Mesothelial cell of epicardium (in vitro differentiated cells): ENCODE data around the gene HTR6. TPM values are rescaled to one million over a fixed set of nuclear protein-coding genes. Genes with fewer than 3 reads are reported as not detected.

Experiments used
- DNase-seq, 2 experiments: peaks; one replicate each; pipeline ENCODE4 v3.0.0; 2021; ENCODE audit warnings: low spot score in 2 of 2; ENCODE audit not compliant: unreplicated experiment in 2 of 2
- H3K27ac Mint-ChIP-seq: 2 replicates; pipeline ENCODE4 v1.8.0; 2021; ENCODE audit warnings: mixed read lengths
- H3K27me3 Mint-ChIP-seq: 2 replicates; pipeline ENCODE4 v1.8.0; 2021; ENCODE audit warnings: low read depth, mixed read lengths
- H3K36me3 Mint-ChIP-seq: 2 replicates; pipeline ENCODE4 v1.8.0; 2021; ENCODE audit warnings: mixed read lengths
- H3K4me1 Mint-ChIP-seq: 2 replicates; pipeline ENCODE4 v1.8.0; 2021; ENCODE audit warnings: mixed read lengths
- H3K4me3 Mint-ChIP-seq: 2 replicates; pipeline ENCODE4 v1.8.0; 2021; ENCODE audit warnings: mild to moderate bottlenecking, moderate library complexity, mixed read lengths
- H3K9me3 Mint-ChIP-seq: 2 replicates; pipeline ENCODE4 v1.8.0; 2021; ENCODE audit warnings: mixed read lengths
- total RNA-seq: library from RNA; stranded (reverse); gene quantifications from 3 replicates; pipeline ENCODE4 v1.2.1, GENCODE V29; 2021
- TF ChIP-seq, protein P1 (sequence below): fragments of 200-600 bp; sonication (generic); IDR thresholded peaks from one replicate; pipeline ENCODE4 v1.5.0; 2021; ENCODE audit warnings: antibody characterized with exemption; ENCODE audit not compliant: unreplicated experiment

HTR6 gene
- total RNA-seq, 1 donor from 2014 or later, result 0.11 TPM

DNA sequence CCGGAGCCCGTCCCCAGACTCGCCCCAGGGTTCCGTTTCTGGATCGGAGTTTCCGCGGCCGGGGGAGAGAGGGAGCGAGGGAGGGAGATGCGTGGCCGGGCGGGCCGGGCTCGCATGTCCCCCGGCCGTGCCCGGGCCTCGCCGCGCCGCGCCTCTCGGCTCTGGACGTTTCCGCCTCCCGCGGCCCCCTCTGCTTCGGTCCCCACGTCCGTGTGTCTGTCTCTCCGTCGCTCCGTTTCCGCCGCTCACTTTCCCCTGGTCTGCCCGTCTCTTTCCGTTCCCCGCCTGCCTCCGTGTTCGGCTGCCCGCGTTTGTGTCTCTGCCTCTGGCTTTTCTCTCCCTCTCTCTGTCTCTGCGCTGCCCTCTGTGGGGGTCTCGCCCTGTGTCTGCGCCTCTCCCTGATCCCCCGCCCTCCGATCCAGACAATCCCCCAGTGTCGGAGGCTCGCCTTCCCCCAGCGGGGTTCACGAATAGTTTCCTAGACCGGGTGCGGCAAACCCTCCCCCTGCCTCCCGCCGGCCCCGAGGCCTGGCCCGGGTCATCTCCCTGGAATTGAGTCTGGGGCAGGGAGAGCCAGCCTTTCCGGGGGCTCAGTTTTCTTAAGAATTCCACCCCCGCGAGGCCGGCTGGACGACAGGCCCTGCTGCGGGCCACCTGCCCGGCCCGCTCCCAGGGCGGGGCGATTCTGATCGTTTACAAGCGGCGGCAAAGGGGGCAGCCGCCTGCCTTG, 19.8 kb upstream of the HTR6 start:
- peak overlapping the region; percentile 91 for H3K4me3 Mint-ChIP-seq
- no peaks in the 10 kb centered on the region for H3K36me3 Mint-ChIP-seq
- peak in 1 of 2 experiments; percentile 56 for DNase-seq
- TF ChIP-seq, protein P1, sequence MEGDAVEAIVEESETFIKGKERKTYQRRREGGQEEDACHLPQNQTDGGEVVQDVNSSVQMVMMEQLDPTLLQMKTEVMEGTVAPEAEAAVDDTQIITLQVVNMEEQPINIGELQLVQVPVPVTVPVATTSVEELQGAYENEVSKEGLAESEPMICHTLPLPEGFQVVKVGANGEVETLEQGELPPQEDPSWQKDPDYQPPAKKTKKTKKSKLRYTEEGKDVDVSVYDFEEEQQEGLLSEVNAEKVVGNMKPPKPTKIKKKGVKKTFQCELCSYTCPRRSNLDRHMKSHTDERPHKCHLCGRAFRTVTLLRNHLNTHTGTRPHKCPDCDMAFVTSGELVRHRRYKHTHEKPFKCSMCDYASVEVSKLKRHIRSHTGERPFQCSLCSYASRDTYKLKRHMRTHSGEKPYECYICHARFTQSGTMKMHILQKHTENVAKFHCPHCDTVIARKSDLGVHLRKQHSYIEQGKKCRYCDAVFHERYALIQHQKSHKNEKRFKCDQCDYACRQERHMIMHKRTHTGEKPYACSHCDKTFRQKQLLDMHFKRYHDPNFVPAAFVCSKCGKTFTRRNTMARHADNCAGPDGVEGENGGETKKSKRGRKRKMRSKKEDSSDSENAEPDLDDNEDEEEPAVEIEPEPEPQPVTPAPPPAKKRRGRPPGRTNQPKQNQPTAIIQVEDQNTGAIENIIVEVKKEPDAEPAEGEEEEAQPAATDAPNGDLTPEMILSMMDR, result no peak
- peak overlapping the region; percentile 91 for H3K27ac Mint-ChIP-seq
- peaks cover 10% of the 10 kb centered on the region for H3K4me1 Mint-ChIP-seq
- peaks cover 50% of the 10 kb centered on the region for H3K27me3 Mint-ChIP-seq
- H3K9me3 Mint-ChIP-seq, result no peaks in the 10 kb centered on the region

- DNase-seq, result no peak
- no peaks in the 10 kb centered on the region for H3K9me3 Mint-ChIP-seq
- H3K27ac Mint-ChIP-seq, result peak overlapping the region; percentile 50
- H3K4me1 Mint-ChIP-seq, result peaks cover 4% of the 10 kb centered on the region
- TF ChIP-seq, protein P1, result no peak
- no peaks in the 10 kb centered on the region for H3K36me3 Mint-ChIP-seq
- H3K4me3 Mint-ChIP-seq, result peak overlapping the region; percentile 91
- H3K27me3 Mint-ChIP-seq, result peaks cover 43% of the 10 kb centered on the region
Measured at GRCh38 chr1:19645411-19646251, 19.0 kb upstream of the HTR6 start.

DNA sequence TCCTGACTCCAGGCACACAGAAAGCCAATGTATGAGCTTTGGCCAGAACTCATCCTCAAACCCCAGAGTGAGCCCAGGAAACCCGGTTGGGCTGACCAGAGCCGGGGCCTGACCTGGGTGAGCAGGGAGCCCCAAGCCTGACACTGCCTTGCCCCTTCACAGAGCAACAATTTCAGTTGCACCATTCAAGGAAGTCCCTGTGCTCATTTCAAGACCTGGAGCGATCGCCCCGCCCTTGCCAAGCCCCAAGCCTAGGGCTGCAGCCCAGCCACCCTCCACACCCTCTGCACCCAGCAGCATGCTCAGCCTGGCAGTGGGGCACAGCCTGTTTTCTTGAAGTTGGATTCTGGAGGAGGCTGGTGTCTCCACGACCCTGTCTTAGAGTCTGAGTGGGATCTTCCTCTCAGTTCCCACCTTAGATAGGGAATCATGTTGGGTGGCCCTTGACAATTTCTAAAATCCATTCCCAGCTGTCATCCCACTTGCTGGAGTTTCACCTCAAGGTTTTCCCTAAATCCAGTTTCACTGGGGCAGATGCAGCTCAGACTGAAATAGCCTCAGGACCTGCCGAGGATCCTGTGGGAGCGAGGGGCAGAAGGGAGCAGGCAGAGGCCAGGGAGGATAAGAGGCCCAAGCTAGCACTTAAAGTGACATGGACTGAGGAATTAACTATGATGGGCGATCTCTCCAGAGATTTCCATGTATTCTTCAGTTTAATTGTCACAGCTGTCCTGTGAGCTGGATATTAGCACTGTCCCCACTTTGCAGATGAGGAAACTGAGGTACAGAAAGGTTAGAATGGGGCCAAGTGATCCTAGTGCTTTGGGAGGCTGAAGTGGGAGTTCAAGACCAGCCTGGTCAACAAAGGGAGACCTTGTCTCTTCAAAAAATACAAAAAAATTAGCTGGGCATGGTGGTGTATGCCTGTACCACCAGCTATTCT, 18.0 kb upstream of the HTR6 start:
- TF ChIP-seq, protein P1, result no peak
- peak overlapping the region; percentile 91 for H3K4me3 Mint-ChIP-seq
- no peak overlapping the region for H3K27ac Mint-ChIP-seq
- no peaks in the 10 kb centered on the region for H3K9me3 Mint-ChIP-seq
- peaks cover 33% of the 10 kb centered on the region for H3K27me3 Mint-ChIP-seq
- H3K4me1 Mint-ChIP-seq, result peaks cover 4% of the 10 kb centered on the region
- no peak for DNase-seq
- H3K36me3 Mint-ChIP-seq, result no peaks in the 10 kb centered on the region

DNA sequence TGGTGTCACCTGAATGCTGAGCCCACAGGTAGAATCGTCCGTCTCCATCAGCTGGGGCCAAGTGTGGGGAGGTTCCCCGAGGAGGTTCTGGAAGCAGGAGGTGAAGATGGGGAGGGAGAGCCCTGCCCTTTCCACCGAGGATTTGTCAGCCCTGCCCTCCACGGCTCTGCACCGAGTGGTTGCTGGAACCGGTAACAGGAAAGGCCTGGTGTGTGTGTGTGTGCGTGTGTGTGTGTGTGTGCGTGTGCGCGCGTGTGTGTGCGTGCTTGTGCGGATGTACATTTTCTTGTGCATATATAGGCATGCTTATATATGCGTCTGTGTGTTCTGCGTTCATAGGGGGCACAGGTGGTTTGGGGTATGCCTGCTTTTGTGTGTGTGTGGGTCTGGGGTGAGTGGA, 17.0 kb upstream of the HTR6 start:
- TF ChIP-seq, protein P1, result no peak
- DNase-seq, result no peak
- Mint-ChIP-seq H3K27ac (no peak overlapping the region), H3K27me3 (peaks cover 24% of the 10 kb centered on the region), H3K4me3 (no peak overlapping the region), H3K4me1 (peaks cover 4% of the 10 kb centered on the region), H3K9me3 (no peaks in the 10 kb centered on the region), H3K36me3 (no peaks in the 10 kb centered on the region)

DNA sequence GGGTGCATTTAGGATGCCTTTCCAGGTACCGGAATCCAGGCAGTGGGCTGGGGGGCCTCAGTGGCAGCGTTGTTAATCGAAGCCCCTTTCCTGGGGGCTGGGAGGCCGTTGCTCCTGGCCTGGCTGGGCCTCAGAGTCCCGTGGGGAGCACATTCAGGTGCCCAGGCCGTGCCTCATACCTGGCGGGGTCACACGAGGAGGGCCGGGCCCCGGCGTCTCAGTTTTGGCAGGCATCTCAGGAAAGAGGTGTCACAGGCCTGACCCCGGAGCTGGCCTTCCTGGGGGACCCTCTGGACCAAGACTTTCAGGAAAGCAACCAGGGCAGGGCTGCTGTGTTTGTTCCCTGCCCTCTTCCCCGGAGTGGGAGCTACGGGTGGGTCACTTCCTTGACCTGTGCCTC, 16.4 kb upstream of the HTR6 start:
- TF ChIP-seq, protein P1, result no peak
- Mint-ChIP-seq H3K36me3 (no peaks in the 10 kb centered on the region), H3K4me1 (peaks cover 4% of the 10 kb centered on the region), H3K9me3 (no peaks in the 10 kb centered on the region), H3K4me3 (no peak overlapping the region), H3K27ac (no peak overlapping the region), H3K27me3 (peaks cover 18% of the 10 kb centered on the region)
- no peak for DNase-seq
